ENCODE measurements around the gene SPSB4.

The SPSB4 gene

DNA sequence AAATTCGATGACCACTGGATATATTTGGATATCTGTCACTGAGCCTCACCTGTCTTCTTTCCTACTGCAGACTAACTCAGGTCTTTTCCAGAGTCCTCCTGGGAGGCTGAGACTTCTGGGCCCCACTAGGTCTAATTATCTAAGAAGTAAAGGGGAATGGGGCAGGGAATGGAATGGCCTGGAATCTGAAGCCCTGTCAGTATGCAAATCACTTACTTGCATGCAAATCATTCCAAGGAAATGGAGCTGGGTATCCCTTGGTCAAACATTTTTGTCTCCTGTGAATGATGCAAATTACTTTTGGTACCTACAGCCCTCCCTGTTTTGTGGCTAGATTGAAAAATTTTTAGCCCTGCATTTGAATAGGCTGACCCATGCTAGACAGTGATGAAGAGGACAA is 5.3 kb upstream of the SPSB4 start (continued):
- TF ChIP-seq, protein P1, sequence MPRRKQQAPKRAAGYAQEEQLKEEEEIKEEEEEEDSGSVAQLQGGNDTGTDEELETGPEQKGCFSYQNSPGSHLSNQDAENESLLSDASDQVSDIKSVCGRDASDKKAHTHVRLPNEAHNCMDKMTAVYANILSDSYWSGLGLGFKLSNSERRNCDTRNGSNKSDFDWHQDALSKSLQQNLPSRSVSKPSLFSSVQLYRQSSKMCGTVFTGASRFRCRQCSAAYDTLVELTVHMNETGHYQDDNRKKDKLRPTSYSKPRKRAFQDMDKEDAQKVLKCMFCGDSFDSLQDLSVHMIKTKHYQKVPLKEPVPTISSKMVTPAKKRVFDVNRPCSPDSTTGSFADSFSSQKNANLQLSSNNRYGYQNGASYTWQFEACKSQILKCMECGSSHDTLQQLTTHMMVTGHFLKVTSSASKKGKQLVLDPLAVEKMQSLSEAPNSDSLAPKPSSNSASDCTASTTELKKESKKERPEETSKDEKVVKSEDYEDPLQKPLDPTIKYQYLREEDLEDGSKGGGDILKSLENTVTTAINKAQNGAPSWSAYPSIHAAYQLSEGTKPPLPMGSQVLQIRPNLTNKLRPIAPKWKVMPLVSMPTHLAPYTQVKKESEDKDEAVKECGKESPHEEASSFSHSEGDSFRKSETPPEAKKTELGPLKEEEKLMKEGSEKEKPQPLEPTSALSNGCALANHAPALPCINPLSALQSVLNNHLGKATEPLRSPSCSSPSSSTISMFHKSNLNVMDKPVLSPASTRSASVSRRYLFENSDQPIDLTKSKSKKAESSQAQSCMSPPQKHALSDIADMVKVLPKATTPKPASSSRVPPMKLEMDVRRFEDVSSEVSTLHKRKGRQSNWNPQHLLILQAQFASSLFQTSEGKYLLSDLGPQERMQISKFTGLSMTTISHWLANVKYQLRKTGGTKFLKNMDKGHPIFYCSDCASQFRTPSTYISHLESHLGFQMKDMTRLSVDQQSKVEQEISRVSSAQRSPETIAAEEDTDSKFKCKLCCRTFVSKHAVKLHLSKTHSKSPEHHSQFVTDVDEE (CRISPR knock-in tag; IDR thresholded peaks at IDR 0.05), result no peak
- TF ChIP-seq ZFP30 (CRISPR knock-in tag; IDR thresholded peaks at IDR 0.05) (no peak), BACH2 (CRISPR knock-in tag; IDR thresholded peaks at IDR 0.05; ENCODE audit: borderline replicate concordance) (no peak), ISL1 (CRISPR knock-in tag; IDR thresholded peaks at IDR 0.05) (no peak), RARB (CRISPR knock-in tag; IDR thresholded peaks at IDR 0.05) (no peak), ZNF70 (CRISPR knock-in tag; IDR thresholded peaks at IDR 0.05) (no peak), TOX (CRISPR knock-in tag; IDR thresholded peaks at IDR 0.05; ENCODE audit: borderline replicate concordance) (no peak)

DNA sequence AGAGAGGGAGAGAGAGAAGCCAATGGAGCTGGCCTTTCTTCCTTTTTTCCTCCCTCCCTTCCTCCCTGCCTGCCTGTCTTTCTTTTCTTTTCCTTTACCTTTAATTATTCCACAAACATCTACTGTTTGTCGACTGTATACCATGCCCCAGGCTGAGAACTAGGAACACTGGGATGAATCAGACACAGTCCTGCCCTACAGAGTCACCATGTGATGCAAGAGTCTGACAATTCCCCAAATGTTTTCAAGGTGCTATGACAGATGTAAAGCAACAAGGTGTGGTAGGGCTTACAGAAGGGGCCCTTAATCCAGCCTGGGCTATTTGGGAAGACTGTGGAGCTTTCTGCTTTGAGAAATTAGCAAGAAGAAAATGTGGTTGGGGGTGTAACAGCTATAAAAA is 4.0 kb upstream of the SPSB4 start:
- no peak for ATAC-seq
- no peak for TF ChIP-seq PPARA (CRISPR knock-in tag; IDR thresholded peaks at IDR 0.05; ENCODE audit: borderline replicate concordance)
- TF ChIP-seq SNAI2 (CRISPR knock-in tag; IDR thresholded peaks at IDR 0.05), result no peak
- no peak for TF ChIP-seq ZNF565 (CRISPR knock-in tag; conservative IDR thresholded peaks at IDR 0.05; ENCODE audit: low read depth)
- TF ChIP-seq, protein P2, sequence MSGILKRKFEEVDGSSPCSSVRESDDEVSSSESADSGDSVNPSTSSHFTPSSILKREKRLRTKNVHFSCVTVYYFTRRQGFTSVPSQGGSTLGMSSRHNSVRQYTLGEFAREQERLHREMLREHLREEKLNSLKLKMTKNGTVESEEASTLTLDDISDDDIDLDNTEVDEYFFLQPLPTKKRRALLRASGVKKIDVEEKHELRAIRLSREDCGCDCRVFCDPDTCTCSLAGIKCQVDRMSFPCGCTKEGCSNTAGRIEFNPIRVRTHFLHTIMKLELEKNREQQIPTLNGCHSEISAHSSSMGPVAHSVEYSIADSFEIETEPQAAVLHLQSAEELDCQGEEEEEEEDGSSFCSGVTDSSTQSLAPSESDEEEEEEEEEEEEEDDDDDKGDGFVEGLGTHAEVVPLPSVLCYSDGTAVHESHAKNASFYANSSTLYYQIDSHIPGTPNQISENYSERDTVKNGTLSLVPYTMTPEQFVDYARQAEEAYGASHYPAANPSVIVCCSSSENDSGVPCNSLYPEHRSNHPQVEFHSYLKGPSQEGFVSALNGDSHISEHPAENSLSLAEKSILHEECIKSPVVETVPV (CRISPR knock-in tag; IDR thresholded peaks at IDR 0.05), result no peak
- TF ChIP-seq ZC3H10 (CRISPR knock-in tag; IDR thresholded peaks at IDR 0.05), result no peak
- no peak for TF ChIP-seq ZFP3 (CRISPR knock-in tag; IDR thresholded peaks at IDR 0.05)
- no peak for TF ChIP-seq BACH2 (CRISPR knock-in tag; IDR thresholded peaks at IDR 0.05; ENCODE audit: borderline replicate concordance)
- no peak for TF ChIP-seq CSDC2 (CRISPR knock-in tag; IDR thresholded peaks at IDR 0.05)
- no peak for TF ChIP-seq ZFP30 (CRISPR knock-in tag; IDR thresholded peaks at IDR 0.05)
- TF ChIP-seq GLIS3 (CRISPR knock-in tag; IDR thresholded peaks at IDR 0.05), result no peak
- TF ChIP-seq TOX (CRISPR knock-in tag; IDR thresholded peaks at IDR 0.05; ENCODE audit: borderline replicate concordance), result no peak
- TF ChIP-seq RARB (CRISPR knock-in tag; IDR thresholded peaks at IDR 0.05), result no peak
- TF ChIP-seq ARNTL (CRISPR knock-in tag; IDR thresholded peaks at IDR 0.05; ENCODE audit: borderline replicate concordance, low read depth), result no peak
- no peak for TF ChIP-seq ZNF70 (CRISPR knock-in tag; IDR thresholded peaks at IDR 0.05)
- TF ChIP-seq ZNF8 (CRISPR knock-in tag; IDR thresholded peaks at IDR 0.05), result no peak
- TF ChIP-seq PATZ1 (CRISPR knock-in tag; IDR thresholded peaks at IDR 0.05; ENCODE audit: borderline replicate concordance), result no peak
- TF ChIP-seq, protein P3, sequence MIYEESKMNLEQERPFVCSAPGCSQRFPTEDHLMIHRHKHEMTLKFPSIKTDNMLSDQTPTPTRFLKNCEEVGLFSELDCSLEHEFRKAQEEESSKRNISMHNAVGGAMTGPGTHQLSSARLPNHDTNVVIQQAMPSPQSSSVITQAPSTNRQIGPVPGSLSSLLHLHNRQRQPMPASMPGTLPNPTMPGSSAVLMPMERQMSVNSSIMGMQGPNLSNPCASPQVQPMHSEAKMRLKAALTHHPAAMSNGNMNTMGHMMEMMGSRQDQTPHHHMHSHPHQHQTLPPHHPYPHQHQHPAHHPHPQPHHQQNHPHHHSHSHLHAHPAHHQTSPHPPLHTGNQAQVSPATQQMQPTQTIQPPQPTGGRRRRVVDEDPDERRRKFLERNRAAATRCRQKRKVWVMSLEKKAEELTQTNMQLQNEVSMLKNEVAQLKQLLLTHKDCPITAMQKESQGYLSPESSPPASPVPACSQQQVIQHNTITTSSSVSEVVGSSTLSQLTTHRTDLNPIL (CRISPR knock-in tag; IDR thresholded peaks at IDR 0.05; ENCODE audit: low read depth), result no peak
- no peak for TF ChIP-seq ESRRG (CRISPR knock-in tag; IDR thresholded peaks at IDR 0.05)
- TF ChIP-seq TCF4 (CRISPR knock-in tag; IDR thresholded peaks at IDR 0.05; ENCODE audit: borderline replicate concordance), result no peak

DNA sequence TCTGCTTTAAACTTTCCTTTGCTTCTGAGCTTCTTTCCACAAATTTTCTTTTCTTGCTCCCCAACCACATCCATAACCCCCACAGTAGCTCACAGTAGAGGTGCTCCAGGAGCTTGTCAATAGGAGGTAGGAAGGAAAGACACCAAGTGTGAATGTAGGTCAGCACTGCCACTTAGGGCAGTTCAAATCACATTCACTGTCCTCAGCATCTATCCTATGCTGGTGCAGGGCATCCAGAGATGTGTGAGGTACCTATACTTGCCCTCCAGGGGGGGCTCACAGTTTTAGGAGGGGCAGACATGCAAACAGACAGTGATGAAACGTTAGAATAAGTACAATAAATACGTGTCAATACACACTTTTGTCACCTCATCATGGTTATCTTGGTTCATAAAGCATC is 1.5 kb upstream of the SPSB4 start:
- TF ChIP-seq PATZ1 (CRISPR knock-in tag; IDR thresholded peaks at IDR 0.05; ENCODE audit: borderline replicate concordance) (no peak), PPARA (CRISPR knock-in tag; IDR thresholded peaks at IDR 0.05; ENCODE audit: borderline replicate concordance) (no peak), ZC3H10 (CRISPR knock-in tag; IDR thresholded peaks at IDR 0.05) (no peak), ZFP3 (CRISPR knock-in tag; IDR thresholded peaks at IDR 0.05) (no peak), ARNTL (CRISPR knock-in tag; IDR thresholded peaks at IDR 0.05; ENCODE audit: borderline replicate concordance, low read depth) (no peak), ZNF565 (CRISPR knock-in tag; conservative IDR thresholded peaks at IDR 0.05; ENCODE audit: low read depth) (no peak), CSDC2 (CRISPR knock-in tag; IDR thresholded peaks at IDR 0.05) (no peak), ESRRG (CRISPR knock-in tag; IDR thresholded peaks at IDR 0.05) (no peak), ZNF70 (CRISPR knock-in tag; IDR thresholded peaks at IDR 0.05) (no peak), RARB (CRISPR knock-in tag; IDR thresholded peaks at IDR 0.05) (no peak), TOX (CRISPR knock-in tag; IDR thresholded peaks at IDR 0.05; ENCODE audit: borderline replicate concordance) (no peak), TCF4 (CRISPR knock-in tag; IDR thresholded peaks at IDR 0.05; ENCODE audit: borderline replicate concordance) (no peak), ZFP30 (CRISPR knock-in tag; IDR thresholded peaks at IDR 0.05) (no peak), ISL1 (CRISPR knock-in tag; IDR thresholded peaks at IDR 0.05) (no peak), BACH2 (CRISPR knock-in tag; IDR thresholded peaks at IDR 0.05; ENCODE audit: borderline replicate concordance) (no peak)
- TF ChIP-seq, protein P2 (CRISPR knock-in tag; IDR thresholded peaks at IDR 0.05), result no peak
- TF ChIP-seq, protein P1 (CRISPR knock-in tag; IDR thresholded peaks at IDR 0.05), result no peak
- no peak for ATAC-seq
